K562 (cell line): ENCODE data around the gene PDLIM5. TPM values are rescaled to one million over a fixed set of nuclear protein-coding genes. Genes with fewer than 3 reads are reported as not detected.

Experiments used
- ATAC-seq: fragments of 200-7000 bp; cut with Tn5 transposase; 3 replicates; pipeline ENCODE4 v1.9.1; 2020; ENCODE audit warnings: moderate library complexity
- BruUV-seq: library from RNA; stranded (reverse); fragments of 400-500 nt; replicated peaks from 2 replicates; lab custom pipeline; 2021; lab: Mats Ljungman, UMichigan
- CTCF ChIA-PET: fragments of 300-600 bp; formaldehyde crosslinking; extraction: SDS; loops from one replicate; lab custom pipeline; 2021; ENCODE audit warnings: low intra/inter-chr PET ratio; lab: Yijun Ruan, JAX
- POLR2A ChIA-PET: fragments of 300-600, 350-650 bp; sonication (Branson Sonifier 250); formaldehyde crosslinking; extraction: SDS; loops from one replicate; lab custom pipeline; 2021; ENCODE audit warnings: antibody characterized with exemption, inconsistent platforms; lab: Yijun Ruan, JAX
- DNase-seq, 4 experiments: peaks; one replicate each; pipeline versions ENCODE4 v3.0.0 to v3.0.0-alpha.2; 2011 to 2018; ENCODE audit warnings: low spot score in 3 of 4, mixed read lengths in 3 of 4; ENCODE audit errors: extremely low read depth in 1 of 4
- FAIRE-seq: peaks from 2 replicates; lab custom pipeline; 2011; peaks lifted over from hg19 to GRCh38; lab: Jason Lieb, UNC
- H2AFZ ChIP-seq: 2 replicates; pipeline ENCODE4 v1.6.0; 2011; ENCODE audit warnings: low read depth, low read length, control low read depth, inconsistent platforms
- H3K27ac ChIP-seq: fragments of 200-600 bp; 3 replicates; pipeline ENCODE4 v1.8.0; 2011; ENCODE audit warnings: low read depth, mild to moderate bottlenecking, control low read depth, inconsistent platforms, low read length, moderate library complexity, mixed read lengths; ENCODE audit errors: extremely low read depth
- H3K27me3 ChIP-seq, 2 experiments: fragments of 300-600 bp in 1 of 2; 2 replicates in 1 of 2; 3 replicates in 1 of 2; pipeline versions ENCODE4 v1.6.0 to v1.8.0; 2011; ENCODE audit warnings: inconsistent platforms in 2 of 2, low read length in 2 of 2, mild to moderate bottlenecking in 1 of 2, mixed read lengths in 1 of 2, moderate library complexity in 1 of 2; ENCODE audit not compliant: control insufficient read depth in 2 of 2, insufficient read depth in 2 of 2
- H3K36me3 ChIP-seq: fragments of 300-600 bp; 3 replicates; pipeline ENCODE4 v1.8.0; 2011; ENCODE audit warnings: mild to moderate bottlenecking, low read length, inconsistent platforms; ENCODE audit not compliant: control insufficient read depth, insufficient read depth
- H3K4me1 ChIP-seq, 2 experiments: fragments of 200-600 bp in 1 of 2; replicated peaks in 1 of 2; 2 replicates in 1 of 2; 3 replicates in 1 of 2; pipeline versions ENCODE4 v1.5.1 to v1.8.0; 2011; ENCODE audit warnings: inconsistent platforms in 2 of 2, low read length in 2 of 2, mild to moderate bottlenecking in 1 of 2, mixed read lengths in 1 of 2, moderate library complexity in 1 of 2; ENCODE audit not compliant: control insufficient read depth in 2 of 2, insufficient read depth in 2 of 2
- H3K4me2 ChIP-seq: 2 replicates; pipeline ENCODE4 v1.6.1; 2011; ENCODE audit warnings: low read length, control low read depth, inconsistent platforms, mixed read lengths; ENCODE audit not compliant: insufficient read depth
- H3K4me3 ChIP-seq: fragments of 200-600 bp; sonication (generic), shearing (Covaris generic); 2 replicates; pipeline ENCODE4 v1.5.1; 2016; ENCODE audit warnings: control low read depth, inconsistent platforms
- H3K79me2 ChIP-seq: fragments of 200-600 bp; 3 replicates; pipeline ENCODE4 v1.8.0; 2011; ENCODE audit warnings: low read length, inconsistent platforms; ENCODE audit not compliant: control insufficient read depth, insufficient read depth
- H3K9ac ChIP-seq, 2 experiments: 2 replicates each; pipeline versions ENCODE4 v1.6.0 to v1.6.1; 2011; ENCODE audit warnings: low read depth in 2 of 2, low read length in 2 of 2, control low read depth in 1 of 2, inconsistent platforms in 1 of 2, mild to moderate bottlenecking in 1 of 2, mixed read lengths in 1 of 2; ENCODE audit not compliant: insufficient read depth in 1 of 2
- H3K9me1 ChIP-seq: one replicate; pipeline ENCODE4 v1.6.0; 2011; ENCODE audit warnings: inconsistent platforms, mild to moderate bottlenecking, low read length, moderate library complexity; ENCODE audit not compliant: control insufficient read depth, insufficient read depth
- H3K9me3 ChIP-seq: replicated peaks from 2 replicates; pipeline ENCODE4 v1.5.1; 2011; ENCODE audit warnings: low read depth, low read length, inconsistent platforms; ENCODE audit not compliant: control insufficient read depth, insufficient read depth
- H4K20me1 ChIP-seq: replicated peaks from 2 replicates; pipeline ENCODE4 v1.6.1; 2011; ENCODE audit warnings: low read length, inconsistent platforms, mixed read lengths; ENCODE audit not compliant: control insufficient read depth, insufficient read depth
- CBX8 ChIP-seq: fragments of 200-600 bp; sonication (generic); IDR thresholded peaks from 2 replicates; pipeline ENCODE4 v1.6.1; 2012; ENCODE audit warnings: borderline replicate concordance, mixed run types, low read depth, mild to moderate bottlenecking, moderate library complexity, mixed read lengths, low read length, control low read depth, inconsistent platforms; ENCODE audit not compliant: poor library complexity, severe bottlenecking; ENCODE audit errors: extremely low read depth
- HMGN3 ChIP-seq: IDR thresholded peaks from 2 replicates; pipeline ENCODE4 v1.6.1; 2011; ENCODE audit warnings: borderline replicate concordance, low read depth, mild to moderate bottlenecking, mixed read lengths, low read length; ENCODE audit not compliant: insufficient read length; ENCODE audit errors: extremely low read depth
- MEF2D ChIP-seq: conservative IDR thresholded peaks from 2 replicates; pipeline ENCODE4 v1.6.1; 2016; ENCODE audit warnings: low read depth, missing genetic modification characterization, missing compliant biosample characterization
- MEIS2 ChIP-seq: fragments of 450-650 bp; IDR thresholded peaks from 2 replicates; pipeline ENCODE4 v1.6.1; 2014; ENCODE audit warnings: mild to moderate bottlenecking; ENCODE audit not compliant: partially characterized antibody
- PRMT5 ChIP-seq: sonication (generic); formaldehyde crosslinking; IDR thresholded peaks from 2 replicates; pipeline ENCODE4 v1.5.0; 2020; ENCODE audit warnings: missing genetic modification reagents
- RBM15 ChIP-seq: fragments of 200-400 bp; formaldehyde crosslinking; IDR thresholded peaks from 2 replicates; pipeline ENCODE4 v1.6.1; 2018; ENCODE audit warnings: mild to moderate bottlenecking, low read length, moderate library complexity; ENCODE audit not compliant: insufficient read depth
- RFX5 ChIP-seq: IDR thresholded peaks from 2 replicates; pipeline ENCODE4 v1.6.1; 2011; ENCODE audit warnings: low read depth, mild to moderate bottlenecking, improper control_type of control experiment, low read length
- XRCC3 ChIP-seq: fragments of 450-650 bp; IDR thresholded peaks from 2 replicates; pipeline ENCODE4 v1.6.1; 2017; ENCODE audit warnings: mild to moderate bottlenecking, moderate library complexity
- WGBS: fragments of 100-300 bp; shearing (Covaris generic); methylation state at CpG from one replicate; pipeline ENCODE4 v1.1.6; 2016; ENCODE audit warnings: low coverage, mixed read lengths; ENCODE audit not compliant: insufficient coverage; ENCODE audit errors: missing lambda C conversion rate; 5-methylcytosine and 5-hydroxymethylcytosine counted together
- in situ Hi-C: fragments of 300-500 bp; cut with MboI; formaldehyde crosslinking; loops from 4 replicates; pipeline ENCODE4 v1.15.0; 2018; ENCODE audit warnings: inconsistent platforms, mixed read lengths
- intact Hi-C: fragments of 100-400 bp; cut with micrococcal nuclease; formaldehyde crosslinking; loops from 2 replicates; pipeline ENCODE4 v1.14.2; 2022
- polyA plus RNA-seq, 8 experiments: library from polyadenylated mRNA; depleted of rRNA in 4 of 8; stranded (reverse) in 5 of 8; unstranded in 3 of 8; fragments of >200 nt; fragmentation: Nextera tagmentation in 2 of 8; fragmentation: Illumina TruSeq in 1 of 8; extraction: Ambion mirVana in 2 of 8; extraction: Trizol in 1 of 8; gene quantifications; 2 replicates each; pipeline versions ENCODE4 v1.2.1 to v1.2.3, GENCODE V29; 2011 to 2014; ENCODE audit warnings: inconsistent platforms in 1 of 8, missing spikeins in 1 of 8
- total RNA-seq, 7 experiments: library from RNA; depleted of rRNA in 6 of 7; stranded (reverse); fragments of >200 nt in 6 of 7; fragmentation: Illumina TruSeq in 2 of 7; extraction: Trizol in 2 of 7; gene quantifications; 2 replicates each; pipeline versions ENCODE4 v1.2.1 to v1.2.3, GENCODE V29; 2011 to 2021; ENCODE audit warnings: low replicate concordance in 1 of 7

PDLIM5 gene
- total and polyA plus RNA-seq, 9 of the 15 experiments (the other 6 are each of a cell fraction or from before 2014, with no cell fraction given), result 36.9 to 127 (median 62.5) TPM

DNA sequence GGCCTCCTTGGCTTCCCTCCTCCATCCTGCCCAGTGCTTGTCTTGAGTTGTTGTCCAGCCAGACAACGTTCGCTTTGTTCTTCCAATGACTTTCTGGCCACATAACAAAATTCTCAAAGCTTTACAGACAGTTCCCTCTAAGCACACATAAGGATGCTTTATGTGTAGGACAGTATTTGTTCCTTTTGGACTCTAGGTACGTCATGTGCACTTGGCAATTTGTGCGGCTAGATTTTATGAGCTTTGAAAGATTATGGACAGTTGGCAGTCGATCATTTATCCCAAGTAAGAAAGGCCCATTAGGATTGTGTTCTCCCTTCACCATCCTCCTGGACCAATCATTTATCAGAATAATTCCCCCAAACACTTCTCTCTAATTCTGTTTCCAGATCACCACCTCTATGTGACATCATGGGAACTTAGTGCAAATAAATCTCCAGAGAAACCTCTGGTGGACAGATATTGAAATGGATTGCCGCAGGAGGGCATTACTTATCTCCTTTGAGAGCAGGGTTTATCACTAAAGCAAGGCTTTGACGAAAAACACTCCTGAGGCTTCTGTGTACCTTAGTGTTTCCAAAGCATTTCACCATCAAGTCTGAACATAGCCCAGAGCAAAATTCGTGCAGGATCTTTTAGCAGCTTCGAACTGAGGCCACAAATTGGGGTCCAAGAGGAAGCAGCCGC, 228.6 kb downstream of the PDLIM5 start:
- ATAC-seq, result no peak
- in situ Hi-C loops (no loop called here), intact Hi-C loops (no loop called here)
- Histone ChIP-seq H3K36me3 (no peaks in the 10 kb centered on the region), H3K9me3 (no peaks in the 10 kb centered on the region), H3K4me1 (no peaks in the 10 kb centered on the region), H3K79me2 (no peaks in the 10 kb centered on the region), H4K20me1 (0 out of 2 replicates have a peak, but pooled peaks cover 2% of the 10 kb centered on the region), H3K9me1 (no peaks in the 10 kb centered on the region), H3K27me3 (peaks cover 7 to 25% of the 10 kb centered on the region in 2 experiments; a peak in 4 of 5 replicates), H3K4me3 (no peak overlapping the region), H3K4me2 (no peak overlapping the region), H2AFZ (no peak overlapping the region), H3K9ac (no peak overlapping the region), H3K27ac (no peak overlapping the region)
- TF ChIP-seq MEIS2 (peak; percentile 7), MEF2D (tag) (no peak), XRCC3 (no peak), CBX8 (no peak)
- BruUV-seq, result no TSS peak
- CTCF ChIA-PET, result no interaction called here
- no peak for FAIRE-seq
- POLR2A ChIA-PET, result no interaction called here
- no peak for DNase-seq
- 3% methylated on average over 10 of the region's 10 CpGs for WGBS

GRCh38 chr4:94686086-94686485, 234.3 kb downstream of the PDLIM5 start:
- peaks cover 8 to 13% of the 10 kb centered on the region in 2 experiments; a peak in 2 of 5 replicates for H3K27me3 ChIP-seq
- H3K27ac ChIP-seq, result no peak overlapping the region
- H3K79me2 ChIP-seq, result no peaks in the 10 kb centered on the region
- ChIA-PET CTCF (no interaction called here), POLR2A (no interaction called here)
- H3K9me3 ChIP-seq, result no peaks in the 10 kb centered on the region
- H3K36me3 ChIP-seq, result no peaks in the 10 kb centered on the region
- H4K20me1 ChIP-seq, result no peaks in the 10 kb centered on the region
- no TSS peak for BruUV-seq
- ATAC-seq (no peak), DNase-seq (no peak), FAIRE-seq (no peak)
- in situ Hi-C loops, result no loop called here
- intact Hi-C loops, result no loop called here
- WGBS, result 7% methylated on average over 5 of the region's 5 CpGs
- H3K9me1 ChIP-seq, result no peaks in the 10 kb centered on the region
- no peak for TF ChIP-seq RFX5
- TF ChIP-seq HMGN3, result no peak
- no peak for TF ChIP-seq RBM15
- TF ChIP-seq PRMT5 (CRISPR knock-in tag), result no peak
- H3K4me3 ChIP-seq, result no peak overlapping the region
- no peak overlapping the region for H2AFZ ChIP-seq
- H3K4me1 ChIP-seq, result no peaks in the 10 kb centered on the region
- no peak overlapping the region for H3K9ac ChIP-seq
- no peak overlapping the region for H3K4me2 ChIP-seq
